K562 (cell line): Measurements from ENCODE around the gene LCLAT1. TPM values are rescaled to one million over a fixed set of nuclear protein-coding genes. Genes with fewer than 3 reads are reported as not detected.

Experiments used
- ATAC-seq: fragments of 200-7000 bp; cut with Tn5 transposase; 3 replicates; pipeline ENCODE4 v1.9.1; 2020; ENCODE audit warnings: moderate library complexity
- BruUV-seq: library from RNA; stranded (reverse); fragments of 400-500 nt; replicated peaks from 2 replicates; lab custom pipeline; 2021; lab: Mats Ljungman, UMichigan
- CTCF ChIA-PET: fragments of 300-600 bp; formaldehyde crosslinking; extraction: SDS; loops from one replicate; lab custom pipeline; 2021; ENCODE audit warnings: low intra/inter-chr PET ratio; lab: Yijun Ruan, JAX
- POLR2A ChIA-PET: fragments of 300-600, 350-650 bp; sonication (Branson Sonifier 250); formaldehyde crosslinking; extraction: SDS; loops from one replicate; lab custom pipeline; 2021; ENCODE audit warnings: antibody characterized with exemption, inconsistent platforms; lab: Yijun Ruan, JAX
- DNase-seq, 4 experiments: peaks; one replicate each; pipeline versions ENCODE4 v3.0.0 to v3.0.0-alpha.2; 2011 to 2018; ENCODE audit warnings: low spot score in 3 of 4, mixed read lengths in 3 of 4; ENCODE audit errors: extremely low read depth in 1 of 4
- FAIRE-seq: peaks from 2 replicates; lab custom pipeline; 2011; peaks lifted over from hg19 to GRCh38; lab: Jason Lieb, UNC
- H2AFZ ChIP-seq: 2 replicates; pipeline ENCODE4 v1.6.0; 2011; ENCODE audit warnings: low read depth, low read length, control low read depth, inconsistent platforms
- H3K27ac ChIP-seq: fragments of 200-600 bp; 3 replicates; pipeline ENCODE4 v1.8.0; 2011; ENCODE audit warnings: low read depth, mild to moderate bottlenecking, control low read depth, inconsistent platforms, low read length, moderate library complexity, mixed read lengths; ENCODE audit errors: extremely low read depth
- H3K27me3 ChIP-seq, 2 experiments: fragments of 300-600 bp in 1 of 2; 2 replicates in 1 of 2; 3 replicates in 1 of 2; pipeline versions ENCODE4 v1.6.0 to v1.8.0; 2011; ENCODE audit warnings: inconsistent platforms in 2 of 2, low read length in 2 of 2, mild to moderate bottlenecking in 1 of 2, mixed read lengths in 1 of 2, moderate library complexity in 1 of 2; ENCODE audit not compliant: control insufficient read depth in 2 of 2, insufficient read depth in 2 of 2
- H3K36me3 ChIP-seq: fragments of 300-600 bp; 3 replicates; pipeline ENCODE4 v1.8.0; 2011; ENCODE audit warnings: mild to moderate bottlenecking, low read length, inconsistent platforms; ENCODE audit not compliant: control insufficient read depth, insufficient read depth
- H3K4me1 ChIP-seq, 2 experiments: fragments of 200-600 bp in 1 of 2; replicated peaks in 1 of 2; 2 replicates in 1 of 2; 3 replicates in 1 of 2; pipeline versions ENCODE4 v1.5.1 to v1.8.0; 2011; ENCODE audit warnings: inconsistent platforms in 2 of 2, low read length in 2 of 2, mild to moderate bottlenecking in 1 of 2, mixed read lengths in 1 of 2, moderate library complexity in 1 of 2; ENCODE audit not compliant: control insufficient read depth in 2 of 2, insufficient read depth in 2 of 2
- H3K4me2 ChIP-seq: 2 replicates; pipeline ENCODE4 v1.6.1; 2011; ENCODE audit warnings: low read length, control low read depth, inconsistent platforms, mixed read lengths; ENCODE audit not compliant: insufficient read depth
- H3K4me3 ChIP-seq: fragments of 200-600 bp; sonication (generic), shearing (Covaris generic); 2 replicates; pipeline ENCODE4 v1.5.1; 2016; ENCODE audit warnings: control low read depth, inconsistent platforms
- H3K79me2 ChIP-seq: fragments of 200-600 bp; 3 replicates; pipeline ENCODE4 v1.8.0; 2011; ENCODE audit warnings: low read length, inconsistent platforms; ENCODE audit not compliant: control insufficient read depth, insufficient read depth
- H3K9ac ChIP-seq, 2 experiments: 2 replicates each; pipeline versions ENCODE4 v1.6.0 to v1.6.1; 2011; ENCODE audit warnings: low read depth in 2 of 2, low read length in 2 of 2, control low read depth in 1 of 2, inconsistent platforms in 1 of 2, mild to moderate bottlenecking in 1 of 2, mixed read lengths in 1 of 2; ENCODE audit not compliant: insufficient read depth in 1 of 2
- H3K9me1 ChIP-seq: one replicate; pipeline ENCODE4 v1.6.0; 2011; ENCODE audit warnings: inconsistent platforms, mild to moderate bottlenecking, low read length, moderate library complexity; ENCODE audit not compliant: control insufficient read depth, insufficient read depth
- H3K9me3 ChIP-seq: replicated peaks from 2 replicates; pipeline ENCODE4 v1.5.1; 2011; ENCODE audit warnings: low read depth, low read length, inconsistent platforms; ENCODE audit not compliant: control insufficient read depth, insufficient read depth
- H4K20me1 ChIP-seq: replicated peaks from 2 replicates; pipeline ENCODE4 v1.6.1; 2011; ENCODE audit warnings: low read length, inconsistent platforms, mixed read lengths; ENCODE audit not compliant: control insufficient read depth, insufficient read depth
- CBFA2T3 ChIP-seq: fragments of 450-650 bp; IDR thresholded peaks from 2 replicates; pipeline ENCODE4 v1.6.1; 2017
- EGR1 ChIP-seq: fragments of 450-650 bp; conservative IDR thresholded peaks from 2 replicates; pipeline ENCODE4 v1.6.1; 2017; ENCODE audit warnings: mild to moderate bottlenecking
- RBM34 ChIP-seq: fragments of 200-400 bp; formaldehyde crosslinking; IDR thresholded peaks from 2 replicates; pipeline ENCODE4 v1.6.1; 2018; ENCODE audit warnings: low read length, borderline replicate concordance; ENCODE audit not compliant: insufficient read depth
- WGBS: fragments of 100-300 bp; shearing (Covaris generic); methylation state at CpG from one replicate; pipeline ENCODE4 v1.1.6; 2016; ENCODE audit warnings: low coverage, mixed read lengths; ENCODE audit not compliant: insufficient coverage; ENCODE audit errors: missing lambda C conversion rate; 5-methylcytosine and 5-hydroxymethylcytosine counted together
- in situ Hi-C: fragments of 300-500 bp; cut with MboI; formaldehyde crosslinking; loops from 4 replicates; pipeline ENCODE4 v1.15.0; 2018; ENCODE audit warnings: inconsistent platforms, mixed read lengths
- intact Hi-C: fragments of 100-400 bp; cut with micrococcal nuclease; formaldehyde crosslinking; loops from 2 replicates; pipeline ENCODE4 v1.14.2; 2022
- polyA plus RNA-seq, 8 experiments: library from polyadenylated mRNA; depleted of rRNA in 4 of 8; stranded (reverse) in 5 of 8; unstranded in 3 of 8; fragments of >200 nt; fragmentation: Nextera tagmentation in 2 of 8; fragmentation: Illumina TruSeq in 1 of 8; extraction: Ambion mirVana in 2 of 8; extraction: Trizol in 1 of 8; gene quantifications; 2 replicates each; pipeline versions ENCODE4 v1.2.1 to v1.2.3, GENCODE V29; 2011 to 2014; ENCODE audit warnings: inconsistent platforms in 1 of 8, missing spikeins in 1 of 8
- total RNA-seq, 7 experiments: library from RNA; depleted of rRNA in 6 of 7; stranded (reverse); fragments of >200 nt in 6 of 7; fragmentation: Illumina TruSeq in 2 of 7; extraction: Trizol in 2 of 7; gene quantifications; 2 replicates each; pipeline versions ENCODE4 v1.2.1 to v1.2.3, GENCODE V29; 2011 to 2021; ENCODE audit warnings: low replicate concordance in 1 of 7
- TF ChIP-seq, protein P1 (sequence below), 2 experiments: fragments of 450-650 bp; formaldehyde crosslinking in 1 of 2; IDR thresholded peaks; 2 replicates each; pipeline versions ENCODE4 v1.4.0 to v1.6.1; 2014 to 2020; ENCODE audit warnings: mild to moderate bottlenecking in 2 of 2, borderline replicate concordance in 1 of 2, low read depth in 1 of 2
- TF ChIP-seq, protein P2 (sequence below): sonication (generic); formaldehyde crosslinking; IDR thresholded peaks from 2 replicates; pipeline ENCODE4 v1.8.0; 2022; ENCODE audit warnings: mild to moderate bottlenecking, missing genetic modification reagents

Gene LCLAT1
- total and polyA plus RNA-seq, 9 of the 15 experiments (the other 6 are each of a cell fraction or from before 2014, with no cell fraction given), result 8.9 to 63.3 (median 25.4) TPM

DNA sequence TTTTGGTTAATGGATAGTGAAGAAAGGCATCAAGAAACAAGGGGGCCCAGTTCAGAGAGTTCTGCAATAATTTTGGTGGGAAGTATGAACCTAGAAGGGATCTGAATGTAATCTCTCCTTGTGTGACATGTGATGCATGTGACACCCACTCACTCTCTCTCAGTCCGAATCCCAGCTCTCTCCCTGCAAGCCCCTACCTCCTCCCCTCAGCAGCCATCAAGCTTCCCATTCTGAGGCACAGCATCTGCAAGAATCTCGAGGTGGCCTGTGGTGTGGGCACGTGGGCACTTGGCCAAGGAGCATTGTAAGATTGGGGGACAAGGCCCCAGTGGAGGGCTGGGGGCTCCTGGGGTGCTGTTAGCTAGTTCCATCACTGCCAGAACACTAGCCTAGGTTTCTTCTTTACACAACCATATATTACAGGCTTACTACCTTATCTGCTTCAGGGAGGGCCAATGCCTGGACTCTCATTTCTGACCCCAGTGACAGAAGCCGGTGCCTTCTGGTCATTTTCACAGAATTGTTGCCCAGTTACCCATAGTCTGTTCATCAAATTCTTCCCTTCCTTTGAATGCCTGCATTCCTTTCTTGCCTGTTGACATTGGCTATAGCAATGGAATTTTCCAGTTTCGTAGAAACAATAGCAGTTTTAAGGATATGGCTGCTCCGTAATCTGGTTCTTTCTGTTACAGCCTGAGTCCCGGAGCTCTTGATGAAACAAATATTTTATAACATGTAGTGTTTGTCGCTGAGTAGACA is 13.3 kb upstream of the LCLAT1 start:
- ATAC-seq, result no peak
- no peak for FAIRE-seq

More for the DNA sequence above, 13.3 kb upstream of the LCLAT1 start:
- DNase-seq, result no peak
- no peak overlapping the region for H3K9ac ChIP-seq
- no peak overlapping the region for H3K27ac ChIP-seq
- in situ Hi-C loops (no loop called here), intact Hi-C loops (no loop called here)
- H4K20me1 ChIP-seq, result no peaks in the 10 kb centered on the region
- H3K79me2 ChIP-seq, result no peaks in the 10 kb centered on the region
- H3K27me3 ChIP-seq, result no peaks in the 10 kb centered on the region
- H3K9me3 ChIP-seq, result no peaks in the 10 kb centered on the region
- 44% methylated on average over 7 of the region's 8 CpGs for WGBS
- peaks cover 0 to 19% of the 10 kb centered on the region in 2 experiments; a peak in 3 of 5 replicates for H3K4me1 ChIP-seq
- H3K4me2 ChIP-seq, result no peak overlapping the region
- POLR2A ChIA-PET, result interaction anchor here (0.6 to 1.0 kb wide), 4 partner anchors 8 to 228 kb away, joined by 3 to 4 read pairs (median 4); no protein-coding TSS in a partner anchor
- BruUV-seq, result no TSS peak
- TF ChIP-seq, protein P1, sequence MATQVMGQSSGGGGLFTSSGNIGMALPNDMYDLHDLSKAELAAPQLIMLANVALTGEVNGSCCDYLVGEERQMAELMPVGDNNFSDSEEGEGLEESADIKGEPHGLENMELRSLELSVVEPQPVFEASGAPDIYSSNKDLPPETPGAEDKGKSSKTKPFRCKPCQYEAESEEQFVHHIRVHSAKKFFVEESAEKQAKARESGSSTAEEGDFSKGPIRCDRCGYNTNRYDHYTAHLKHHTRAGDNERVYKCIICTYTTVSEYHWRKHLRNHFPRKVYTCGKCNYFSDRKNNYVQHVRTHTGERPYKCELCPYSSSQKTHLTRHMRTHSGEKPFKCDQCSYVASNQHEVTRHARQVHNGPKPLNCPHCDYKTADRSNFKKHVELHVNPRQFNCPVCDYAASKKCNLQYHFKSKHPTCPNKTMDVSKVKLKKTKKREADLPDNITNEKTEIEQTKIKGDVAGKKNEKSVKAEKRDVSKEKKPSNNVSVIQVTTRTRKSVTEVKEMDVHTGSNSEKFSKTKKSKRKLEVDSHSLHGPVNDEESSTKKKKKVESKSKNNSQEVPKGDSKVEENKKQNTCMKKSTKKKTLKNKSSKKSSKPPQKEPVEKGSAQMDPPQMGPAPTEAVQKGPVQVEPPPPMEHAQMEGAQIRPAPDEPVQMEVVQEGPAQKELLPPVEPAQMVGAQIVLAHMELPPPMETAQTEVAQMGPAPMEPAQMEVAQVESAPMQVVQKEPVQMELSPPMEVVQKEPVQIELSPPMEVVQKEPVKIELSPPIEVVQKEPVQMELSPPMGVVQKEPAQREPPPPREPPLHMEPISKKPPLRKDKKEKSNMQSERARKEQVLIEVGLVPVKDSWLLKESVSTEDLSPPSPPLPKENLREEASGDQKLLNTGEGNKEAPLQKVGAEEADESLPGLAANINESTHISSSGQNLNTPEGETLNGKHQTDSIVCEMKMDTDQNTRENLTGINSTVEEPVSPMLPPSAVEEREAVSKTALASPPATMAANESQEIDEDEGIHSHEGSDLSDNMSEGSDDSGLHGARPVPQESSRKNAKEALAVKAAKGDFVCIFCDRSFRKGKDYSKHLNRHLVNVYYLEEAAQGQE (IDR thresholded peaks at IDR 0.05; ENCODE audit: borderline replicate concordance), result no peak
- TF ChIP-seq, protein P1 (CRISPR knock-in tag; IDR thresholded peaks at IDR 0.05; ENCODE audit: low read depth), result no peak
- TF ChIP-seq, protein P2, sequence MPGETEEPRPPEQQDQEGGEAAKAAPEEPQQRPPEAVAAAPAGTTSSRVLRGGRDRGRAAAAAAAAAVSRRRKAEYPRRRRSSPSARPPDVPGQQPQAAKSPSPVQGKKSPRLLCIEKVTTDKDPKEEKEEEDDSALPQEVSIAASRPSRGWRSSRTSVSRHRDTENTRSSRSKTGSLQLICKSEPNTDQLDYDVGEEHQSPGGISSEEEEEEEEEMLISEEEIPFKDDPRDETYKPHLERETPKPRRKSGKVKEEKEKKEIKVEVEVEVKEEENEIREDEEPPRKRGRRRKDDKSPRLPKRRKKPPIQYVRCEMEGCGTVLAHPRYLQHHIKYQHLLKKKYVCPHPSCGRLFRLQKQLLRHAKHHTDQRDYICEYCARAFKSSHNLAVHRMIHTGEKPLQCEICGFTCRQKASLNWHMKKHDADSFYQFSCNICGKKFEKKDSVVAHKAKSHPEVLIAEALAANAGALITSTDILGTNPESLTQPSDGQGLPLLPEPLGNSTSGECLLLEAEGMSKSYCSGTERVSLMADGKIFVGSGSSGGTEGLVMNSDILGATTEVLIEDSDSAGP (CRISPR knock-in tag), result no peak
- TF ChIP-seq EGR1, result peak; percentile 26; the same call in 1 of the 2 replicates
- TF ChIP-seq RBM34, result no peak
- TF ChIP-seq CBFA2T3, result no peak
- H3K36me3 ChIP-seq, result no peaks in the 10 kb centered on the region
- H3K9me1 ChIP-seq, result no peaks in the 10 kb centered on the region
- no peak overlapping the region for H3K4me3 ChIP-seq
- CTCF ChIA-PET, result no interaction called here
- H2AFZ ChIP-seq, result no peak overlapping the region
